HG03575 (cell line): ENCODE measurements around the gene TMX2.

Experiments
- ATAC-seq: cut with Tn5 transposase; IDR thresholded peaks from one replicate; pipeline ENCODE4 v1.9.1; 2021; ENCODE audit not compliant: unreplicated experiment, insufficient number of reproducible peaks, low FRiP score; ENCODE audit errors: extremely low read depth

The TMX2 gene

DNA sequence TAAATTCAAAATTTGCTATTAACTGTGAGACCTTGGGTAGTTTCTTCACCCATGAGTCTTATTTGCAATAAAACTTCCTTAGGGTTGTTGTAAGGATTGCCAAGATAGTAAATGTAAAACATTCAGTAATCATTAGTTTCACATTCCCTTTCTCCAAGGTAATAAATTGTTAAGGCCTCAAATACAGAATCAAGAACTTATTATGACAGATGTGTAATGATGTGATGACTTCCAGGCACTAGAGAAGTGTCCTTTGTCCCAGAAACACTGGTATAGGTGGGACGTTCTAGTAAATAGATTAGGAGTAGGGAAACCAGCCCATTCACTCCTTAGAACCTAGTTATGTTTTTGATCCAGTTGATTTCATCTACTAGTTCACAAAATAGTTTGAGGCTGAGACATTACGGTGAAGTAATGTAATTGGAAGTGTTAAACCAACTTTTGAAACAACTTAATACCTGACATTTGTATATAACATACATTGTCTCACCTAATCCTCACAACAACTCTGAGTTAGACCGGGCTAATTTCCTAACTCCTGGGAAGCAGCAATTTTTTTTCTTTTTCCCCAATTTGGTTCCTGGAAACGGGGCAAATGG lies 74.7 kb downstream of the TMX2 start:
- ATAC-seq: no peak

DNA sequence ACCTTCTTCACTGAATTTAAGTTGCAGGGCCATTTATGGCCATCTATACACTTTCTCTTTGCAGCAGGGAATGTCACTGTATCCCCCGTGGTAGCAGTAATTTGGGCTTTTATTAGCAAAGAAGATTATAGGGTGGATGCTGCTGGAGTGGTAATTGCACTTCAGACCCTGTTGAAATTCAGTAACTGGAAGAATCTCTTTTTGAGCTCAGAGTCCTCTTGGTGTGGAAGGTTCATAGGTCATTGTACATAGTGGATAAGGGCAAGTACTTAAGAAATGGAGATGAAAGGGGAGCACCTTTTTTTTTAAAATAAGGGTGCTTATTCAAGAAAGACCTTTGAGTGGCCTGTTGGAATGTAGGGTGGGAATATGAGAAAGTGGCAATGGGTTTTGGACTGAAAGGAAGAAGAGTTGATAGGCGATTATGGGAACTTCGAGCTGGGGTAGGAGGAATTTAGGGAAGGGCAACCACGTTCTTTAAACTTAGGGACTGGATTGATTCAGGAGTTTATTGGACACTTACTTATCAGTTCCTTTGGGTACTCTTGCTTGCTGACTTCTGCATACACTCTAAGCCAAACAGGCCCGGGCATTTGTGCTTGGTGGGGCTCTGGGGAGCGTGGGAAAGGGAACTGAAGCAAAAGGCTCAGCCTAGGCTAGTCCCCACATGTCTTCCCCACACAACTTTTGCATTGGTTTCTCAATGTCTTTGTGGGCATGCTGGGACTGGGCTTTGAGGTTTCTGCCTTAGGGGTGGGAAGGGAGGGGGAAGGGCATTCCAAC lies 75.7 kb downstream of the TMX2 start:
- ATAC-seq: no peak

- no peak for ATAC-seq
Measured at GRCh38 chr11:57788703-57789088, 76.3 kb downstream of the TMX2 start.
